ENCODE results near the gene NIFK.

GRCh38 chr2:121723316-121723715 is 13.4 kb downstream of the NIFK start:
- no peak for TF ChIP-seq CTCF (IDR thresholded peaks at IDR 0.05)
- TF ChIP-seq POLR2A (IDR thresholded peaks at IDR 0.05), result no peak

All from uterus (tissue), 2 donors.